HepG2 (cell line): ENCODE results near the gene DNMBP. TPM values are rescaled to one million over a fixed set of nuclear protein-coding genes. Genes with fewer than 3 reads are reported as not detected.

Experiments used
- ATAC-seq: fragments of 200-7000 bp; cut with Tn5 transposase; 3 replicates; pipeline ENCODE4 v1.9.1; 2020; ENCODE audit warnings: mild to moderate bottlenecking, moderate library complexity
- BruUV-seq: library from RNA; stranded (reverse); fragments of 400-500 nt; replicated peaks from 2 replicates; lab custom pipeline; 2021; lab: Mats Ljungman, UMichigan
- CTCF ChIA-PET: fragments of 300-600 bp; formaldehyde crosslinking; extraction: SDS; loops from one replicate; lab custom pipeline; 2021; ENCODE audit warnings: low total read pairs, inconsistent platforms, low intra/inter-chr PET ratio; lab: Yijun Ruan, JAX
- POLR2A ChIA-PET: fragments of 350-600 bp; sonication (Branson Sonifier 250); formaldehyde crosslinking; loops from one replicate; lab custom pipeline; 2020; ENCODE audit warnings: antibody characterized with exemption, inconsistent platforms; lab: Yijun Ruan, JAX
- DNase-seq: peaks from one replicate; pipeline ENCODE4 v3.0.0-alpha.2; 2015; ENCODE audit warnings: low spot score
- FAIRE-seq: peaks from 3 replicates; lab custom pipeline; 2011; peaks lifted over from hg19 to GRCh38; lab: Jason Lieb, UNC
- H2AFZ ChIP-seq: one replicate; pipeline ENCODE4 v1.6.1; 2011; ENCODE audit warnings: low read length, inconsistent platforms
- H3K27ac ChIP-seq: fragments of 300-600 bp; 3 replicates; pipeline ENCODE4 v1.8.0; 2011; ENCODE audit warnings: mixed run types, mild to moderate bottlenecking, mixed read lengths, low read length, inconsistent platforms; ENCODE audit not compliant: insufficient read depth; ENCODE audit errors: extremely low read length
- H3K27me3 ChIP-seq, 2 experiments: fragments of 200-600 bp in 1 of 2; 2 replicates in 1 of 2; 3 replicates in 1 of 2; pipeline versions ENCODE4 v1.6.0 to v1.8.0; 2011; ENCODE audit warnings: low read length in 2 of 2, mild to moderate bottlenecking in 2 of 2, moderate library complexity in 2 of 2, inconsistent platforms in 1 of 2; ENCODE audit not compliant: insufficient read depth in 2 of 2, control insufficient read depth in 1 of 2
- H3K36me3 ChIP-seq, 2 experiments: fragments of 200-600 bp in 1 of 2; replicated peaks in 1 of 2; 2 replicates in 1 of 2; 3 replicates in 1 of 2; pipeline versions ENCODE4 v1.5.1 to v1.8.0; 2011; ENCODE audit warnings: low read length in 2 of 2, inconsistent platforms in 1 of 2; ENCODE audit not compliant: insufficient read depth in 2 of 2, control insufficient read depth in 1 of 2
- H3K4me1 ChIP-seq: 2 replicates; pipeline ENCODE4 v1.5.1; 2012; ENCODE audit warnings: low read length, inconsistent platforms; ENCODE audit not compliant: insufficient read depth
- H3K4me2 ChIP-seq: 2 replicates; pipeline ENCODE4 v1.6.0; 2011; ENCODE audit warnings: low read depth, low read length, inconsistent platforms
- H3K4me3 ChIP-seq, 3 experiments: fragments of 200-600 bp in 1 of 3; sonication (generic), shearing (Covaris generic) in 1 of 3; replicated peaks in 1 of 3; 2 replicates each; pipeline ENCODE4 v1.5.1; 2011 to 2016; ENCODE audit warnings: low read length in 3 of 3, inconsistent platforms in 2 of 3, low read depth in 2 of 3, mild to moderate bottlenecking in 2 of 3, control low read depth in 1 of 3, mixed read lengths in 1 of 3; ENCODE audit not compliant: insufficient read depth in 1 of 3
- H3K79me2 ChIP-seq: one replicate; pipeline ENCODE4 v1.6.1; 2011; ENCODE audit warnings: low read length, inconsistent platforms; ENCODE audit not compliant: insufficient read depth
- H3K9ac ChIP-seq: 2 replicates; pipeline ENCODE4 v1.6.0; 2011; ENCODE audit warnings: mild to moderate bottlenecking, low read depth, low read length, inconsistent platforms; ENCODE audit not compliant: insufficient read depth
- H3K9me3 ChIP-seq: 2 replicates; pipeline ENCODE4 v1.5.1; 2012; ENCODE audit warnings: mild to moderate bottlenecking, low read length
- H4K20me1 ChIP-seq: 2 replicates; pipeline ENCODE4 v1.6.0; 2011; ENCODE audit warnings: inconsistent platforms, mild to moderate bottlenecking, low read length, moderate library complexity; ENCODE audit not compliant: insufficient read depth
- AHR ChIP-seq: IDR thresholded peaks from 2 replicates; pipeline ENCODE4 v1.6.1; 2018; ENCODE audit warnings: missing genetic modification reagents, missing compliant biosample characterization
- GABPB1 ChIP-seq: IDR thresholded peaks from 2 replicates; pipeline ENCODE4 v1.6.1; 2016; ENCODE audit warnings: mild to moderate bottlenecking, missing genetic modification reagents, moderate library complexity, missing compliant biosample characterization
- HNF4A ChIP-seq: sonication (generic); formaldehyde crosslinking; IDR thresholded peaks from 2 replicates; pipeline ENCODE4 v1.4.0; 2020; ENCODE audit warnings: missing genetic modification reagents
- PHF21A ChIP-seq: sonication (generic); formaldehyde crosslinking; IDR thresholded peaks from 2 replicates; pipeline ENCODE4 v1.5.0; 2020; ENCODE audit warnings: mild to moderate bottlenecking, missing genetic modification reagents
- TBX3 ChIP-seq: fragments of 450-650 bp; IDR thresholded peaks from 2 replicates; pipeline ENCODE4 v1.6.1; 2017; ENCODE audit warnings: antibody characterized with exemption, mild to moderate bottlenecking, inconsistent platforms, borderline replicate concordance
- TFDP1 ChIP-seq: IDR thresholded peaks from 2 replicates; pipeline ENCODE4 v1.6.1; 2016; ENCODE audit warnings: missing compliant biosample characterization, missing genetic modification reagents, borderline replicate concordance
- THAP11 ChIP-seq: IDR thresholded peaks from 2 replicates; pipeline ENCODE4 v1.6.1; 2016; ENCODE audit warnings: missing biosample characterization, missing genetic modification reagents
- ZNF101 ChIP-seq: sonication (generic); formaldehyde crosslinking; IDR thresholded peaks from 2 replicates; pipeline ENCODE4 v1.4.0; 2020; ENCODE audit warnings: mild to moderate bottlenecking, low read depth, missing genetic modification reagents, borderline replicate concordance
- ZNF253 ChIP-seq: sonication (generic); formaldehyde crosslinking; IDR thresholded peaks from 2 replicates; pipeline ENCODE4 v1.8.0; 2022; ENCODE audit warnings: mild to moderate bottlenecking, missing genetic modification reagents, borderline replicate concordance
- ZNF383 ChIP-seq: sonication (generic); formaldehyde crosslinking; IDR thresholded peaks from 2 replicates; pipeline ENCODE4 v1.4.0; 2020; ENCODE audit warnings: missing genetic modification reagents, mild to moderate bottlenecking, borderline replicate concordance
- ZNF605 ChIP-seq: sonication (generic); formaldehyde crosslinking; IDR thresholded peaks from 2 replicates; pipeline ENCODE4 v1.8.0; 2022; ENCODE audit warnings: mild to moderate bottlenecking, missing genetic modification reagents
- ZNF646 ChIP-seq: sonication (generic); formaldehyde crosslinking; IDR thresholded peaks from 2 replicates; pipeline ENCODE4 v1.9.0; 2021; ENCODE audit warnings: mild to moderate bottlenecking, missing genetic modification reagents
- ZNF788 ChIP-seq: sonication (generic); formaldehyde crosslinking; IDR thresholded peaks from 2 replicates; pipeline ENCODE4 v1.5.0; 2020; ENCODE audit warnings: mild to moderate bottlenecking, missing genetic modification reagents, borderline replicate concordance
- ZNF891 ChIP-seq: sonication (generic); formaldehyde crosslinking; IDR thresholded peaks from 2 replicates; pipeline ENCODE4 v1.5.0; 2020; ENCODE audit warnings: mild to moderate bottlenecking, missing genetic modification reagents
- WGBS: methylation state at CpG from one replicate; pipeline ENCODE4 v1.1.6; 2017; ENCODE audit warnings: low lambda C conversion rate; 5-methylcytosine and 5-hydroxymethylcytosine counted together
- in situ Hi-C: cut with HindIII; loops from 2 replicates; pipeline ENCODE4 v1.10.0; 2017; ENCODE audit warnings: low pct_unique_long_range_greater_than_20kb; ENCODE audit not compliant: extremely low pct_ligation_motif_present
- intact Hi-C: fragments of 100-400 bp; cut with micrococcal nuclease; formaldehyde crosslinking; loops from one replicate; pipeline ENCODE4 v1.10.0; 2022; ENCODE audit not compliant: unreplicated experiment
- polyA plus RNA-seq, 8 experiments: library from polyadenylated mRNA; depleted of rRNA in 3 of 8; stranded (reverse) in 7 of 8; unstranded in 1 of 8; fragments of >200 nt; fragmentation: Illumina TruSeq in 4 of 8; extraction: Trizol in 4 of 8; gene quantifications; 2 replicates each; pipeline versions ENCODE4 v1.2.1 to v1.2.3, GENCODE V29; 2011 to 2016; ENCODE audit warnings: low read depth in 4 of 8, missing spikeins in 1 of 8, mixed read lengths in 1 of 8; ENCODE audit not compliant: insufficient read depth in 1 of 8
- total RNA-seq, 5 experiments: library from RNA; depleted of rRNA; stranded (reverse); fragments of >200 nt; fragmentation: Illumina TruSeq; extraction: Trizol; gene quantifications; 2 replicates each; pipeline ENCODE4 v1.2.3, GENCODE V29; 2016; ENCODE audit warnings: low read depth in 1 of 5

DNMBP gene
- total and polyA plus RNA-seq, 2 of the 13 experiments (the other 11 are each of a cell fraction or from before 2014, with no cell fraction given): 3.6 to 6.3 TPM

- CTCF ChIA-PET: no interaction called here
- no peak for FAIRE-seq
- no peak for TF ChIP-seq ZNF383 (CRISPR knock-in tag)
- TF ChIP-seq THAP11 (CRISPR knock-in tag): no peak
- TF ChIP-seq ZNF253 (CRISPR knock-in tag): no peak
- TF ChIP-seq ZNF646 (CRISPR knock-in tag): no peak
- no peak for TF ChIP-seq ZNF605 (CRISPR knock-in tag)
- no peak for TF ChIP-seq TBX3
- no peak for TF ChIP-seq ZNF891 (CRISPR knock-in tag)
- no peak for TF ChIP-seq HNF4A (CRISPR knock-in tag)
- no peak for TF ChIP-seq PHF21A (CRISPR knock-in tag)
- TF ChIP-seq ZNF101 (CRISPR knock-in tag): no peak
- no peak for TF ChIP-seq ZNF788 (CRISPR knock-in tag)
- no peak for TF ChIP-seq AHR
- no peak for TF ChIP-seq TFDP1 (CRISPR knock-in tag)
- no peak for TF ChIP-seq GABPB1
- DNase-seq: no peak
- no peaks in the 10 kb centered on the region for H4K20me1 ChIP-seq
- peak overlapping the region; percentile 19 for H3K27ac ChIP-seq
- no peak overlapping the region for H2AFZ ChIP-seq
- ATAC-seq: no peak
- H3K79me2 ChIP-seq: no peaks in the 10 kb centered on the region
- H3K4me2 ChIP-seq: no peak overlapping the region
- in situ Hi-C loops: no loop called here
- H3K27me3 ChIP-seq: no peaks in the 10 kb centered on the region
- H3K9ac ChIP-seq: no peak overlapping the region
- H3K9me3 ChIP-seq: no peaks in the 10 kb centered on the region
- 84% methylated on average over 10 of the region's 10 CpGs for WGBS
- no peak overlapping the region for H3K4me3 ChIP-seq
- BruUV-seq: no TSS peak
- peaks cover 13% of the 10 kb centered on the region for H3K4me1 ChIP-seq
- H3K36me3 ChIP-seq: 0 out of 5 replicates have a peak, but pooled peaks cover 5 to 7% of the 10 kb centered on the region in 2 experiments
- POLR2A ChIA-PET: interaction anchor here (0.7 kb wide), 1 partner anchor 9 kb away, joined by 3 read pairs; no protein-coding TSS in a partner anchor
- intact Hi-C loops: no loop called here
These were observed 91.6 kb downstream of the DNMBP start for GRCh38 chr10:99917963-99918825.
